ENCODE measurements around the gene GPX4. TPM values are rescaled to one million over a fixed set of nuclear protein-coding genes. Genes with fewer than 3 reads are reported as not detected.
A peak's percentile ranks its signal among the peaks of the same experiment; 100 is the strongest.

Gene GPX4
- total and polyA plus RNA-seq, 2 of the 13 experiments (the other 11 are each of a cell fraction or from before 2014, with no cell fraction given): 535 to 613 TPM

DNA sequence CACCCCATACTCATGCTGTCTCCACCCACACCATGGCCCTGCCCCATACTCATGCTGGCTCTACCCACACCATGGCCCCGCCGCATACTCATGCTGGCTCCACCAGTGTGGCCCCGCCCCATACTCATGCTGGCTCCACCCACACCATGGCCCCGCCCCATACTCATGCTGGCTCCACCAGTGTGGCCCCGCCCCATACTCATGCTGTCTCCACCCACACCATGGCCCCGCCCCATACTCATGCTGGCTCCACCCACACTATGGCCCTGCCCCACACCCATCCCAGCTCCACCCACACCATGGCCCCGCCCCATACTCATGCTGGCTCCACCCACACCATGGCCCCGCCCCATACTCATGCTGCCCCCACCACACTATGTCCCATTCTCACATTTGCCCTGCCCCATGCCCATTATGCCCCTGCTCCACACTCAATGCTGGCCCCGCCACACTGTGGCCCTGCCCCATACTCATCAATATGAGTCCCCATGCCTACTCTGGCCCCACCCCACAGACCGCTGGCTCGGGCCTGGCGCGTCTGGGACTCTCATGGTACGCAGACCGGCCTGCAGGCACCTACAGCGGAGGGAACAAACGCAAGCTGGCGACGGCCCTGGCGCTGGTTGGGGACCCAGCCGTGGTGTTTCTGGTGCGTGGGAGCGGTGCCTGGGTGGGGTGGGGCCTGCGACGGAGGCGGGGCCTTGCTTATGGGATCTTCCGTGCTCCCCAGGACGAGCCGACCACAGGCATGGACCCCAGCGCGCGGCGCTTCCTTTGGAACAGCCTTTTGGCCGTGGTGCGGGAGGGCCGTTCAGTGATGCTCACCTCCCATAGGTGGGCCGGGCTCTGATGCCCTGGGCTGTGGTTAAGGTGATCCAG lies 40.5 kb upstream of the GPX4 start (continued):
- TF ChIP-seq RBFOX2 (IDR thresholded peaks at IDR 0.05; ENCODE audit: low read depth, low read length): peak; percentile 44; the same call in 1 of the 2 replicates

DNA sequence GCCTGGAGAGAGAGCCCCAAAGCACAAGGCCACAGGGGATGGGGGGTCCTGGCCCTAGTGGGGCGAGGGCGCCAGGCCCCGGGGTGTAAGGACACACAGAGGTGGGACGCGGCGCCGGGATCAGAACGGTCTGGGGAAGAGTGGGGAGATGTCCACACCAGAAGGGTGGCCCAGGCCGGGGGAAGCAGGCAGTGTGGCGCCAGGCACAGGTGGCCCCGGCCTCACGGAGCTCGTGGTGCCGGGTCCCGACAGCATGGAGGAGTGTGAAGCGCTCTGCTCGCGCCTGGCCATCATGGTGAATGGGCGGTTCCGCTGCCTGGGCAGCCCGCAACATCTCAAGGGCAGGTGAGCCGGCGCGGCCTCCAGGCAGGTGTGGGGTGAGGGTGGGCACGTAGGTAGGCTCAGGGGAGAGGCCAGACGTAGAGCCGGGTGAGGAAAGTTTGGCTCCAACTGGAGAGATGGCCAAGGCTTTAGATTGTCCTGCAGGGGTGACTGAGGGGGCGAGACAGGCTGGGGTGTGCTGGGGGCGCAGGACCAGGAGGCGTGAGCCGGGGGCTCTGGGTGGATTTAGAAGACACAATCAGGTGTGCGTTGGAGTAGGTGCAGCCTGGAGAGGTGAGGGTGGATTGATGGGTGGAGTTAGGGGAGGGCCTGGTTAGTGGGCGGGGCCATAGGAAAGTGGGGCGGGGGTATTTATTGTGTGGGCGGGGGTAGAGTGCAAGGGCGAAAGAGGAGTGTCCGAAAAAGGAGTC lies 39.7 kb upstream of the GPX4 start:
- Histone ChIP-seq H3K4me1 (ENCODE audit: insufficient read depth, low read length) (peaks cover 37% of the 10 kb centered on the region), H3K27ac (ENCODE audit: extremely low read length, insufficient read depth, low read length) (no peak overlapping the region), H3K9me3 (ENCODE audit: low read length) (no peaks in the 10 kb centered on the region), H3K9ac (ENCODE audit: insufficient read depth, low read depth, low read length) (no peak overlapping the region), H3K79me2 (ENCODE audit: insufficient read depth, low read length) (no peaks in the 10 kb centered on the region), H2AFZ (ENCODE audit: low read length) (no peak overlapping the region), H4K20me1 (ENCODE audit: insufficient read depth, low read length) (no peaks in the 10 kb centered on the region), H3K36me3 (replicated peaks in 1 of 2; ENCODE audit: control insufficient read depth in 1 of 2, insufficient read depth in 2 of 2, low read length in 2 of 2) (no peaks in the 10 kb centered on the region), H3K4me2 (ENCODE audit: low read depth, low read length) (peak overlapping the region; percentile 86; the same call in 1 of the 2 replicates), H3K4me3 (replicated peaks in 1 of 3; ENCODE audit: insufficient read depth in 1 of 3, low read depth in 2 of 3, low read length in 3 of 3) (peak overlapping the region in 1 of 3 experiments; percentile 78; a peak in 1 of 6 replicates), H3K27me3 (ENCODE audit: control insufficient read depth in 1 of 2, insufficient read depth in 2 of 2, low read length in 2 of 2) (no peaks in the 10 kb centered on the region)
- ChIA-PET POLR2A (interaction anchor here (0.6 to 2.0 kb wide), 8 partner anchors 12 to 43 kb away, joined by 3 to 10 read pairs (median 4); partner anchors contain the start of genes ABCA7 and RNU6-2), CTCF (ENCODE audit: low intra/inter-chr PET ratio, low total read pairs) (no interaction called here)
- in situ Hi-C loops (cut with HindIII; ENCODE audit: extremely low pct_ligation_motif_present, low pct_unique_long_range_greater_than_20kb) (no loop called here), intact Hi-C loops (cut with micrococcal nuclease; ENCODE audit: unreplicated experiment) (no loop called here)
- no peak for ATAC-seq
- DNase-seq (ENCODE audit: low spot score): no peak
- 85% methylated on average over 34 of the region's 37 CpGs for WGBS (ENCODE audit: low lambda C conversion rate)
- BruUV-seq (replicated peaks): no TSS peak
- TF ChIP-seq, protein P1, sequence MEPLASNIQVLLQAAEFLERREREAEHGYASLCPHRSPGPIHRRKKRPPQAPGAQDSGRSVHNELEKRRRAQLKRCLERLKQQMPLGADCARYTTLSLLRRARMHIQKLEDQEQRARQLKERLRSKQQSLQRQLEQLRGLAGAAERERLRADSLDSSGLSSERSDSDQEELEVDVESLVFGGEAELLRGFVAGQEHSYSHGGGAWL (CRISPR knock-in tag; IDR thresholded peaks at IDR 0.05): no peak
- TF ChIP-seq DR1 (CRISPR knock-in tag; IDR thresholded peaks at IDR 0.05): no peak
- TF ChIP-seq, protein P2, sequence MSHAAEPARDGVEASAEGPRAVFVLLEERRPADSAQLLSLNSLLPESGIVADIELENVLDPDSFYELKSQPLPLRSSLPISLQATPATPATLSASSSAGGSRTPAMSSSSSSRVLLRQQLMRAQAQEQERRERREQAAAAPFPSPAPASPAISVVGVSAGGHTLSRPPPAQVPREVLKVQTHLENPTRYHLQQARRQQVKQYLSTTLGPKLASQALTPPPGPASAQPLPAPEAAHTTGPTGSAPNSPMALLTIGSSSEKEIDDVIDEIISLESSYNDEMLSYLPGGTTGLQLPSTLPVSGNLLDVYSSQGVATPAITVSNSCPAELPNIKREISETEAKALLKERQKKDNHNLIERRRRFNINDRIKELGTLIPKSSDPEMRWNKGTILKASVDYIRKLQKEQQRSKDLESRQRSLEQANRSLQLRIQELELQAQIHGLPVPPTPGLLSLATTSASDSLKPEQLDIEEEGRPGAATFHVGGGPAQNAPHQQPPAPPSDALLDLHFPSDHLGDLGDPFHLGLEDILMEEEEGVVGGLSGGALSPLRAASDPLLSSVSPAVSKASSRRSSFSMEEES (CRISPR knock-in tag; IDR thresholded peaks at IDR 0.05): no peak
- TF ChIP-seq, protein P3, sequence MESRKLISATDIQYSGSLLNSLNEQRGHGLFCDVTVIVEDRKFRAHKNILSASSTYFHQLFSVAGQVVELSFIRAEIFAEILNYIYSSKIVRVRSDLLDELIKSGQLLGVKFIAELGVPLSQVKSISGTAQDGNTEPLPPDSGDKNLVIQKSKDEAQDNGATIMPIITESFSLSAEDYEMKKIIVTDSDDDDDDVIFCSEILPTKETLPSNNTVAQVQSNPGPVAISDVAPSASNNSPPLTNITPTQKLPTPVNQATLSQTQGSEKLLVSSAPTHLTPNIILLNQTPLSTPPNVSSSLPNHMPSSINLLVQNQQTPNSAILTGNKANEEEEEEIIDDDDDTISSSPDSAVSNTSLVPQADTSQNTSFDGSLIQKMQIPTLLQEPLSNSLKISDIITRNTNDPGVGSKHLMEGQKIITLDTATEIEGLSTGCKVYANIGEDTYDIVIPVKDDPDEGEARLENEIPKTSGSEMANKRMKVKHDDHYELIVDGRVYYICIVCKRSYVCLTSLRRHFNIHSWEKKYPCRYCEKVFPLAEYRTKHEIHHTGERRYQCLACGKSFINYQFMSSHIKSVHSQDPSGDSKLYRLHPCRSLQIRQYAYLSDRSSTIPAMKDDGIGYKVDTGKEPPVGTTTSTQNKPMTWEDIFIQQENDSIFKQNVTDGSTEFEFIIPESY (CRISPR knock-in tag; IDR thresholded peaks at IDR 0.05): peak; percentile 57
- TF ChIP-seq POLR2A (IDR thresholded peaks at IDR 0.05; ENCODE audit: insufficient read depth in 1 of 2, low read depth in 2 of 2, low read length in 2 of 2): peak in 1 of 2 experiments; percentile 50; a peak in 2 of 4 replicates
- TF ChIP-seq ZNF75D (CRISPR knock-in tag; IDR thresholded peaks at IDR 0.05; ENCODE audit: borderline replicate concordance): no peak
- no peak for TF ChIP-seq ZBTB1 (CRISPR knock-in tag; IDR thresholded peaks at IDR 0.05; ENCODE audit: borderline replicate concordance)
- peak; percentile 59 for TF ChIP-seq AGO1 (IDR thresholded peaks at IDR 0.05; ENCODE audit: low read depth, low read length, poor library complexity, severe bottlenecking)
- no peak for TF ChIP-seq MLLT10 (CRISPR knock-in tag; IDR thresholded peaks at IDR 0.05)
- TF ChIP-seq NR2F6 (IDR thresholded peaks at IDR 0.05): no peak
- no peak for TF ChIP-seq NR2F6 (CRISPR knock-in tag; IDR thresholded peaks at IDR 0.05)
- TF ChIP-seq ZNF768 (CRISPR knock-in tag; IDR thresholded peaks at IDR 0.05): no peak
- TF ChIP-seq RBFOX2 (IDR thresholded peaks at IDR 0.05; ENCODE audit: low read depth, low read length): 0 out of 2 replicates have a peak, but pooled peaks have one; percentile 29
- FAIRE-seq: no peak
